Measurements from ENCODE around the gene C1orf232. TPM values are rescaled to one million over a fixed set of nuclear protein-coding genes. Genes with fewer than 3 reads are reported as not detected.

Gene C1orf232
- total RNA-seq, 1 experiment from 2014 or later, result not detected

DNA sequence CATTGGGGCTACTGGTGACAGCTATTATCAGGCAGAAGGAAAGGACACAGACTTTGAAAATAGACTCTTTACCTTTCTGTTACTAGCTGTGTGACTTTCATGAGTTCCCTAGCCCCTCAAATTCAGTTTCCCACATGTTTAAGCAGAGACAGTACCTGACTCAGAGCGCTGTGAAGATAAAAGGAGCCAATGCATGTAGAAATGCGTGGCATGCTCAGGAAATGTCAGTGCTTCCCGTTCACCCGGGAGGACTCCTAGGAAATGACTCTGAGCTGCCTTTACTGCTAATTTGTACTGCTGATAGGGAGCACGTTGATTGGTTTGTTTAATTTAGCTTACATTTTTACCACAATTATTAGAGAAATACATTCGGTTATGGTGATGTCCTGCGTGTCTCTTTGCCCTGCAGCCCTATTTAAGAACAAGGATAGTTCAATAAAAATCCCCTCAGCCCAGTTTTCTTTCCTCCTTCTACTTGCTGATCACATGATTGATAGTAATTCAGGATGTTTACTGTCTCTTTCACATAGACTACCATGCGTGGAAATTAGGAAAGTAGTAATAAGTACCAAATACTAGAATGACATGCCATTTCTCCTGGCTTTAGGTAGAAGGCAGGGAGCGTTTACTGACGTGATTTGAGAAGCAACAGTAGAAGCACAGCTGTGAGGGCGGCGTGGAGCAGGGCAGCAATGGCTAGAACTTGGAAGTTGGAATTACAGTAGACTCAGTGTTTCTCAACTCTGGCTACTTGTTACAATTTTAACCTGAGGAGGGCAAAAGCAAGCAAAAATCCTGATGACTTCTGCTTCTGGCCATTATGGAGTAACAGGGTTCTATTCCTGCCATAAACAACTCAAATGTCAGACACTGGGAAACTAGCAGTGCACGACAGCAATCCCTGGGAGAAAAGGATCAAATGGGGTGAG is 41.3 kb downstream of the C1orf232 start:
- Histone ChIP-seq H3K36me3 (replicated peaks; ENCODE audit: control insufficient read depth, insufficient read depth, low read length) (no peaks in the 10 kb centered on the region; the same call in 1 of the 2 replicates), H3K27me3 (ENCODE audit: control insufficient read depth, insufficient read depth, low read length) (no peaks in the 10 kb centered on the region), H3K4me3 (ENCODE audit: insufficient read depth, low read depth, low read length) (no peak overlapping the region)
- DNase-seq, result no peak

DNA sequence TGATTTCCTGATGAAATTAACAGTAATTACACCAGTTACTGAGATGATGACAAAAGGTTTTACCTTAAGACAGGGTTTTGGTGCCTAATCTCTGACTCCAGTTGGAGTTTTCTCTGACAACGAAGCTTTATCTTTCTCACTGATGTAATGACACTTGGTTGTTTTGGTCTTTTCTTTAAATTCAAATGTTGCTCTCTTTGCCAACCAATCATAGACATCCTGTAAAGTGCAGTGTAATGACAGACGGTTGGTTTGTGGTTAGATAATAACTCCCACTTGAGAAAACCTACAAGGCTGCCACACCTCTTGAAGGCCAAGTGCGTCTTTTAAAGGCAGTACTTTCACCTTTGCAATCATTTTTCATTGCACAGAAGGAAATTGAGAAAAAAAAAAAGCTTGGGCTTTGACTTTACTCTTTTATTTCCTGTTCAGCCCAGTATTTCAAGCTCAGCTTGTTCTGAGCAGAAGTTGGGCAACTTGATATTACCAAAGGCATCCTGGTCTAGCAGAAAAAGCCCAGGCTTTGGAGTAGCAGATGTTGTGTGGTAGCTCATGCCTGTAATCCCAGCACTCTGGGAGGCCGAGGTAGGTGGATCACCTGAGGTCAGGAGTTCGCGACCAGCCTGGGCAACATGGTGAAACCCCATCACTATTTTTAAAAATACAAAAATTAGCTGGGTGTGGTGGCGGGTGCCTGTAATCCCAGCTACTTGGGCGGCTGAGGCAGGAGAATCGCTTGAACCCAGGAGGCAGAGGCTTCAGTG is 42.3 kb downstream of the C1orf232 start:
- H3K4me3 ChIP-seq (ENCODE audit: insufficient read depth, low read depth, low read length), result no peak overlapping the region
- DNase-seq, result no peak
- H3K36me3 ChIP-seq (replicated peaks; ENCODE audit: control insufficient read depth, insufficient read depth, low read length), result peaks cover 2% of the 10 kb centered on the region; the same call in 1 of the 2 replicates
- H3K27me3 ChIP-seq (ENCODE audit: control insufficient read depth, insufficient read depth, low read length), result no peaks in the 10 kb centered on the region

DNA sequence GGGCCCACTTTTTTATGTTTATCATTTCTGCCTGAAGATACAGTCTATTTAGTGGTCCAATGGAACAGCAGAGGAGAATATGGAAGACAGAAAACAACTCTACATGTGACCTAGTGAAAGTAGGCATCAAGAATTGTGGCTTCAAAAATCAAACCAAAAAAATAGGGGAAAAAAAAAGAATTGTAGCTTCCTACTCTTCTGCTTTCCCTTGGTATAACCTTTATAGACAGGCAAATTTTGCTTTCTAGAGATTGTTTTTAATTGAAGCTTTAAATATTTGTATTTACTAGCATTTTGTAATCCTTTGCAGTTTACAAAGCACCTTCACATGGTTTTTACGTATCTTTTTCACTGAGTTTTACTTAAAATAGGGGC is 42.8 kb downstream of the C1orf232 start:
- H3K4me3 ChIP-seq (ENCODE audit: insufficient read depth, low read depth, low read length), result no peak overlapping the region
- H3K27me3 ChIP-seq (ENCODE audit: control insufficient read depth, insufficient read depth, low read length), result no peaks in the 10 kb centered on the region
- no peak for DNase-seq
- H3K36me3 ChIP-seq (replicated peaks; ENCODE audit: control insufficient read depth, insufficient read depth, low read length), result peaks cover 2% of the 10 kb centered on the region; the same call in 1 of the 2 replicates

DNA sequence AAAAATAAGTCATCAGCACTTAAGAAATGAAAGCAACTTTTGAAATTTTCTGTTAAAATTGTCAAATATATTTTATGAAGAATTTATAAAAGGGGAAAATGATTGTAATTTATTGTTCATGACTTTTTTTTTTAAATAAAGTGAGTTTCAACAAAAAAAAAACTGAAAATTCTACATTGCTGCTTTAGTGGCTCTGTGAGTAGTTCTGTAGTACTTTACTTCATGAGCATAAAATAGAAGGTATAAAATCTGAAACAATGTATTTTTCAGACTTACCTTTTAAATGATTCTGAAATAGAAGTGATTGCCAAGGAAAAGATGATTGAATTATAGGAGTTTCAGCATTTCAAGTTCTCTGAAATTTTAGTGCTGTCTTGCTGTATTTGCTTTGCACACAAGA is 43.4 kb downstream of the C1orf232 start:
- DNase-seq, result no peak
- H3K4me3 ChIP-seq (ENCODE audit: insufficient read depth, low read depth, low read length), result no peak overlapping the region
- no peaks in the 10 kb centered on the region for H3K27me3 ChIP-seq (ENCODE audit: control insufficient read depth, insufficient read depth, low read length)
- H3K36me3 ChIP-seq (replicated peaks; ENCODE audit: control insufficient read depth, insufficient read depth, low read length), result peaks cover 2% of the 10 kb centered on the region; the same call in 1 of the 2 replicates

DNA sequence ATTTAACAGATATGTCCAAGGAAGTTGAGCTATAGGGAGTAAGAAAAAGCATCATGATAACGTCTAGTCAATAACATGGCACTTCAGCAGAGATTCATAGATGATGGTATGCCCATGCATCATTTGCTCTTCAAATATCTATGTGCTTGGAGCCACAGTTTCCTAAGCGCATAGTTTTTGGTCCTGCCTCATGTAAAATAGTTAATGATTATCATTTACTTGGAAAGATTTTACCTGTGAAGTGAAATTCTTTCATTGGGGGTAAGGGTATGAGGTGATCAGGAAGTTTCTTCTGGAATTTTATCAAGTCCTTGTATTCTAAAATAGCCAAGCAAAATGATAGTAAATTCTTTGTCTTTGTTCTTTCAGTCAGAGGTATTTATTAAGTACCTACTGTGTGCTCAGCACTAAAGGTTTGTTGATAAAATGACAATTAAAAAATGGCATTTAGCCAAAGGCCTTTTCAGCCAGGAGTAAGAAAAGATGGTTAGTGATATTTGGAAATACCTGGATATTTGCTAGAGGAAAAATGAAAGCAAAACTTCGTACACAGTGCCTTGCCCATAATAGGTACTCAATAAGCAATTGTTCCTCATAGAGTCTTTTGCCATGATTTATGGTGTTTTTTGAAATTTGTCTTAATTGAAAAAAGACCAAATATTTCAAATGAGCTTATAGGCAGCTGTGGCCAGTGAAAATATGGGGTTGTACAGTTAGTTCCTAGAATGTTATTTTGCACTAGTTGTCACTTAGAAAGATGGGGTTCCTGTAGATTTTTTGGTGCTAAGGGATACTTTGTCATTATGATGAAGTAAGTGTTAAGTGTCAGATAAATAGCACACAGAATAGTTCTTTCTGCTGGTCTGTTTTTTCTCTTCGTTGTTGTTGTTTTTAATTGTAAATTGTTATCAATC is 44.1 kb downstream of the C1orf232 start:
- Histone ChIP-seq H3K36me3 (replicated peaks; ENCODE audit: control insufficient read depth, insufficient read depth, low read length) (peaks cover 2% of the 10 kb centered on the region; the same call in 1 of the 2 replicates), H3K4me3 (ENCODE audit: insufficient read depth, low read depth, low read length) (no peak overlapping the region), H3K27me3 (ENCODE audit: control insufficient read depth, insufficient read depth, low read length) (no peaks in the 10 kb centered on the region)
- DNase-seq, result no peak

DNA sequence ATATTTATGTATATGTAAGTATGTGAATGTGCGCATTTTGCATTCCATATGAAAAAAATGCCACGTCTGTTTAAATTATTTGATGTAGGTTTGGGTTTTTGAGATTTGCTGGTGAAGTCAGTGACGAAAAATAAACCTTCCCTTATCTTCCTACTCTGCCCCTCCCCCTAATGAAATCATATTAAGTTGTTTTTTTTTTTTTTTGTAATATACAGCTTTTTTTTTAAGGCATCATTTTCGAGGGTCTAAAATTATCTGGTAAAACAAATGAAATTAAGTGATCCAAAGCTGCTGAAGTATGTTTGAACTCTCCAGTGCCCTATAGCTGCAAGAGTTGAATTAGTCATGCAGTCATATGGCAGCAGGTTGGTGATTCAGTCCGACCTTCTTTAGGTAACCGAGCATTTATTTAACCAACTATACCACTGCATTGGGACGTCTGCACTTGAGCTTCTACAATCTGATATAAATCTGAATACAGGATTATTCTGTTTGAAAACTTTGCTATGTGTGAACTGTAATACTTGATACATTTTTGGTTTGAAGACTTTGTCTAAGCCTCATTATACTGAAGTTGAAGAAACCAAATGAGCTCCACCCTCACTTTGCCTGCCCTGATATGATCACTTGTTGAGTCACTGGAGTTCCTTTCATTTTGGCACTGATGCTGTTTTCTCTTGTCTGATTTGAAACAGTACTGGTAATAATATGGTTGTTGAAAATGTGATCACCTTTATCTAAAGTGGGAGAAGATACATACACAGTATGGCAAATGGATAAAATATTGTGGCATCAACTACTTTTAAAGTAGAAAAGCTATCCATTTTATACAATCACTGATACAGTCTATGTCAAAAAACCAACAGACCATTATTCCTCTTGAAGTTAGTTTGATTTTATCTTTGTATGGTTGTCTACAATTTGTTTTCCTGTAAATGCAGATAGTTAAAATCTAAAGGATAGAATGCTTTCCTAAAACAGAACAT is 45.5 kb downstream of the C1orf232 start:
- DNase-seq, result no peak
- Histone ChIP-seq H3K36me3 (replicated peaks; ENCODE audit: control insufficient read depth, insufficient read depth, low read length) (peaks cover 2% of the 10 kb centered on the region; the same call in 1 of the 2 replicates), H3K4me3 (ENCODE audit: insufficient read depth, low read depth, low read length) (no peak overlapping the region), H3K27me3 (ENCODE audit: control insufficient read depth, insufficient read depth, low read length) (no peaks in the 10 kb centered on the region)

DNA sequence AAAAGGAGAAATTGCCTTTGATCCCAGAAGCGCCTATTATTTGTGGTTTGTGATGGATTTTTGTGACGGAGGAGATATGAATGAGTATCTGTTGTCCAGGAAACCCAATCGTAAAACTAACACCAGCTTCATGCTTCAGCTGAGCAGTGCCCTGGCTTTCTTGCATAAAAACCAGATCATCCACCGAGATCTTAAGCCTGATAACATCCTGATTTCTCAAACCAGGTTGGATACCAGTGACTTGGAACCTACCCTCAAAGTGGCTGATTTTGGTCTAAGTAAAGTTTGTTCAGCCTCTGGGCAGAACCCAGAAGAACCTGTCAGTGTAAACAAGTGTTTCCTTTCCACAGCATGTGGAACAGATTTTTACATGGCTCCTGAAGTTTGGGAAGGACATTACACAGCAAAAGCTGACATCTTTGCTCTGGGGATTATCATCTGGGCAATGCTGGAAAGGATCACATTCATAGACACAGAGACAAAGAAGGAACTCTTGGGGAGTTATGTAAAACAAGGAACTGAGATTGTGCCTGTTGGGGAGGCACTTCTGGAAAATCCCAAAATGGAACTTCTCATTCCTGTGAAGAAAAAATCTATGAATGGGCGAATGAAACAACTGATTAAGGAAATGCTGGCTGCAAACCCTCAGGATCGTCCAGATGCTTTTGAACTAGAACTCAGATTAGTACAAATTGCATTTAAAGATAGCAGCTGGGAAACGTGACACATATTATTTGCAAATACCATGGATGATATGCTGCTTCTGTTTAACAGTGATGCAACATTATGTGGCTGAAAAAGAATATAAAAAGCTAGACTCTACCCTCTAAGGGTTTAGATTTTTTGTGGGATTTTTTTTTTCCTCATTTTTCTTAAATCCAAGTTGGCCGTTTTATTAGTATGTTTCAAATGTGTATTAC is 46.6 kb downstream of the C1orf232 start:
- no peaks in the 10 kb centered on the region for H3K27me3 ChIP-seq (ENCODE audit: control insufficient read depth, insufficient read depth, low read length)
- H3K36me3 ChIP-seq (replicated peaks; ENCODE audit: control insufficient read depth, insufficient read depth, low read length), result peaks cover 2% of the 10 kb centered on the region; the same call in 1 of the 2 replicates
- no peak for DNase-seq
- no peak overlapping the region for H3K4me3 ChIP-seq (ENCODE audit: insufficient read depth, low read depth, low read length)

DNA sequence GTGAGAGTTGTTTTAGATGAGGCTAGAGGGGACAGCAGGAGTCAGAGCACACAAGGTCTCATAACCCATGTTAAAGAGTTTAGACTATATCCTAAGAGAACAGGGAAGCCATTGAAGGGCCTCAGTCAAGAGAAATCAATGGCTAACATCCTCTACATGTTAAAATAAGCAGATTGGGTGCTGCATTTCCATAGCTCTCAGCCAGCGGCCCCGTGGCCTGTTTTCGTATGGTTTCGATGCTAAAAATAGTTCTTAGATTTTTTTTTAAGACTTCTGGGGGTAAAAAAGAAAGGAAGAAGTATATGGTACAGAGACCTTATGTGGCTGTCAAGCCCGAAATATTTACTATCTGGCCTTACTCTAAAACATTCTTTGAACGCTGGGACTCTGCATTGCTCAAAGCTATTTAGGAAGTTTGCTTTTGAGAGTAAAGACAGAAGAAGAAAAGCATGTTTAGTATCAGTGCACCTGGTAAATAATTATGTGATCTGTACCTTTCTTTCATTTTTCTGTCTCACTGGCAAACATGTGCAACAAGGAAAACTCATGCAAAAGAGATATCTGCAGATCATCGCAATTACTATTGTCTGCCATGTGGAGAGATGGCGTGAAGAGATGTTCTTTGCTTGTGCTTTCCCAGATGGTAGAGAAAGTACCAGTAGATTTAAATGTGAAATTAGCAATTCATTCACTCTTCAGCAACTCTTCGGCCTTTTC is 48.7 kb downstream of the C1orf232 start:
- no peak for DNase-seq
- no peaks in the 10 kb centered on the region for H3K27me3 ChIP-seq (ENCODE audit: control insufficient read depth, insufficient read depth, low read length)
- H3K36me3 ChIP-seq (replicated peaks; ENCODE audit: control insufficient read depth, insufficient read depth, low read length), result peaks cover 2% of the 10 kb centered on the region; the same call in 1 of the 2 replicates
- no peak overlapping the region for H3K4me3 ChIP-seq (ENCODE audit: insufficient read depth, low read depth, low read length)

DNA sequence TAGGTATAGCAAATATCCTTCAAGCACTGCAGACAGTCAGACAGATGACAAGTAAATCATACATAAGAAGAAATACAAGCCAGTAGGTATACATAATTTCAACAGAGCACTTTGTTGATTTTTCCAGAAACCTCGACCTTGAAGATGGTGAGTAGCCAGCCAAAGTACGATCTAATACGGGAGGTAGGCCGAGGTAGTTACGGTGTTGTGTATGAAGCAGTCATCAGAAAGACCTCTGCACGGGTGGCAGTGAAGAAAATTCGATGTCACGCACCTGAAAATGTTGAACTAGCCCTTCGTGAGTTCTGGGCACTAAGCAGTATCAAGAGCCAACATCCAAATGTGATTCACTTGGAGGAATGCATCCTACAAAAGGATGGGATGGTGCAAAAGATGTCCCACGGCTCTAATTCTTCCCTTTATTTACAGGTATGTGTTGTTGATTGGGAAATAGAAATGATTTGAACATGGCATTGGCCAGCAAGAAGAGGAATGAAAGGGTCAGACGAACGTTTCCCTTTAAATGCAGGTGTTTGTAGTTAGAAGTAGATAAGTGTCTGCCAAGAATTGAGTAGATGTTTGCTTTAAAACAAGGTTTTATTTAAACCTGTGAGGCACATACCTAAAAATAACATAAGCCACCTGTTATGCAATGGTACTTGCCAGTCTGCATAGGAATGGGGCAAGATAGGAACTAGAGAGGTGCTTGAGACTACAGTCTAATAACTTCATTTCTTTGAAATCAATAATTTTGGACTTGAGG is 54.4 kb downstream of the C1orf232 start:
- H3K4me3 ChIP-seq (ENCODE audit: insufficient read depth, low read depth, low read length), result no peak overlapping the region
- no peak for DNase-seq
- H3K36me3 ChIP-seq (replicated peaks; ENCODE audit: control insufficient read depth, insufficient read depth, low read length), result no peaks in the 10 kb centered on the region; the same call in 1 of the 2 replicates
- peaks cover 11% of the 10 kb centered on the region for H3K27me3 ChIP-seq (ENCODE audit: control insufficient read depth, insufficient read depth, low read length)

Data from H7 (cell line).